Subcutaneous abdominal adipose tissue (tissue), 5 donors: ENCODE measurements around the gene MRTFA.
"Not testable (repeated sequence)": the region's sequence is repeated elsewhere in the genome, so short reads cannot be mapped to it uniquely, and the experiment has no call there.

Source experiments
- H3K27ac ChIP-seq: one replicate; pipeline ENCODE4 v1.7.0; 2013; ENCODE audit warnings: low read depth, mild to moderate bottlenecking, inconsistent platforms, low read length, moderate library complexity
- H3K27me3 ChIP-seq, 5 donors: one replicate each; pipeline ENCODE4 v1.7.0; 2013; ENCODE audit warnings: low read length in 5 of 5, inconsistent platforms in 1 of 5; ENCODE audit not compliant: control insufficient read depth in 5 of 5, insufficient read depth in 4 of 5
- H3K36me3 ChIP-seq, 5 donors: one replicate each; pipeline ENCODE4 v1.7.0; 2013; ENCODE audit warnings: low read length in 5 of 5; ENCODE audit not compliant: control insufficient read depth in 5 of 5, insufficient read depth in 5 of 5
- H3K4me1 ChIP-seq, 5 donors: one replicate each; pipeline ENCODE4 v1.7.0; 2013; ENCODE audit warnings: low read length in 5 of 5, mild to moderate bottlenecking in 3 of 5, moderate library complexity in 1 of 5; ENCODE audit not compliant: control insufficient read depth in 5 of 5, insufficient read depth in 5 of 5
- H3K4me3 ChIP-seq, 5 donors: one replicate each; pipeline ENCODE4 v1.7.0; 2013; ENCODE audit warnings: low read length in 5 of 5, low read depth in 1 of 5
- H3K9ac ChIP-seq, 5 donors: one replicate each; pipeline ENCODE4 v1.7.0; 2013; ENCODE audit warnings: low read length in 5 of 5, mild to moderate bottlenecking in 4 of 5, moderate library complexity in 3 of 5
- H3K9me3 ChIP-seq, 5 donors: one replicate each; pipeline ENCODE4 v1.7.0; 2013; ENCODE audit warnings: low read length in 5 of 5; ENCODE audit not compliant: control insufficient read depth in 5 of 5
- donor health status: healthy.
- donor health status: healthy.
- donor health status: healthy.
- donor health status: healthy.
- donor health status: healthy.

Gene MRTFA

DNA sequence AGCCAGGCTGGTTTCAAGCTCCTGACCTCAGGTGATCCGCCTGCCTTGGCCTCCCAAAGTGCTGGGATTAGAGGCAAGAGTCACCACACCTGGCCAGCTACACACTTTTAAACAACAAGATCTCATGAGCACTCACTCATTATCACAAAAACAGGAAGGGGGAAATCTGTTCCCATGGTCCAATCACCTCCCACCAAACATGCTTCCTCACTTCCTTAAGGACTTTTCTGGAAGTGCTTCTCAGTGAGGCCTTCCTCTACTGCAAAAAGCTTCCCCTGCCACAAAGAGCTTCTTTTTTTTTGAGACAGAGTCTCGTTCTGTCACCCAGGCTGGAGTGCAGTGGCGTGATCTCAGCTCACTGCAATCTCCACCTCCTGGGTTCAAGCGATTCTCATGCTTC is 39.6 kb upstream of the MRTFA start:
- not testable (repeated sequence) for H3K9me3 ChIP-seq, H3K9ac ChIP-seq, H3K27ac ChIP-seq, H3K36me3 ChIP-seq, H3K4me3 ChIP-seq
- Histone ChIP-seq H3K27me3 (peaks cover 15 to 28% (median 24%) of the 10 kb centered on the region in 5 donors), H3K4me1 (peaks cover 0 to 11% (median 9%) of the 10 kb centered on the region in 5 donors)

DNA sequence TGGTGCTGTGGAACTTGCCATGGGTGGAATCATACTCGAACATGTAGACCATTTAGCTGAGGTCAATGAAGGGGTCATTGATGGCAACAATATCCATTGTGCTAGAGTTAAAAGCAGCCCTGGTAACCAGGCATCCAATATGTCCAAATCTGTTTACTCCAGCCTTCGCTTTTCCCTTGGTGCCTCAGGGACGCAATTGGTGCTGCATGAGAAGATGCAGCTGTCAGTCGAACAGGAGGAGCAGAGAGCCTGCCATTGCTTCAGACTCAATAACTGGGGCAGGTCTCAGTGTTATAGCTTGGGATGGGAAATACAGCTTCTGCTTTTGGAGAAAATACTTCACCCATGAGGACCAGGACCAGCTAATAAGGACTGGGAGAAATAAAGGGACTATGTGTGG is 37.8 kb upstream of the MRTFA start:
- H3K36me3 ChIP-seq, result no peaks in the 10 kb centered on the region
- no peaks in the 10 kb centered on the region for H3K9me3 ChIP-seq
- H3K4me3 ChIP-seq, result no peak overlapping the region
- peaks cover 8 to 12% (median 9%) of the 10 kb centered on the region in 5 donors for H3K27me3 ChIP-seq
- H3K27ac ChIP-seq, result no peak overlapping the region
- no peak overlapping the region for H3K9ac ChIP-seq
- H3K4me1 ChIP-seq, result peaks cover 0 to 8% (median 5%) of the 10 kb centered on the region in 5 donors

GRCh38 chr22:40673017-40673416 is 36.5 kb upstream of the MRTFA start:
- no peaks in the 10 kb centered on the region for H3K9me3 ChIP-seq
- H3K9ac ChIP-seq, result no peak overlapping the region
- H3K36me3 ChIP-seq, result no peaks in the 10 kb centered on the region
- H3K27me3 ChIP-seq, result no peaks in the 10 kb centered on the region
- H3K4me1 ChIP-seq, result peaks cover 0 to 3% (median 0%) of the 10 kb centered on the region in 5 donors
- no peak overlapping the region for H3K27ac ChIP-seq
- no peak overlapping the region for H3K4me3 ChIP-seq

DNA sequence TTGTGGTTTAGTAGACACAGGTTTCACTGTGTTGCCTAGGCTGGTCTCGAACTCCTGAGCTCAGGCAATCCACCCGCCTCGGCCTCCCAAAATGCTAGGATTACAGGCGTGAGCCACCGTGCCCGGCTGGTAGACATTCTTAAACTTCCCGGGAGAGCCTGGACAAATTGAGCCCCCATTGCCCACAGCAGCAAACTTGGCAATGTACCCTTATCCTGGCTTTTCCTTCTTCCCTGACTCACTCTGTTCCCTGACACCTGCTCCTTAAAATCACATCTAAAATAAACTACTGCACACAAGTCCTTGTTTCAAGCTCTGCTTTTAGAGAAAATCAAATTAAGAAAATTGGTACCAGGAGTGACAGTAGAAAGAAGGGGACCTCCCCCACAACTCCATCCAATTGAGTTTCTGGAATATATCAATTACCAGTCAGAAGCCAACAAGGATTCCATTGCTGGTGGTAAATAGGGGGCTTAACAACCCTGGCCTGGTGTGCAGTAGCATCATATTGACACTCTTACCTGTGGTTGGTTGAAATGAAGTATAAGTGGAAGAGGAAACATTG is 35.4 kb upstream of the MRTFA start:
- Histone ChIP-seq H3K4me3 (no peak overlapping the region), H3K9ac (no peak overlapping the region), H3K27ac (no peak overlapping the region), H3K4me1 (peaks cover 0 to 3% (median 0%) of the 10 kb centered on the region in 5 donors), H3K27me3 (no peaks in the 10 kb centered on the region), H3K36me3 (no peaks in the 10 kb centered on the region), H3K9me3 (no peaks in the 10 kb centered on the region)

DNA sequence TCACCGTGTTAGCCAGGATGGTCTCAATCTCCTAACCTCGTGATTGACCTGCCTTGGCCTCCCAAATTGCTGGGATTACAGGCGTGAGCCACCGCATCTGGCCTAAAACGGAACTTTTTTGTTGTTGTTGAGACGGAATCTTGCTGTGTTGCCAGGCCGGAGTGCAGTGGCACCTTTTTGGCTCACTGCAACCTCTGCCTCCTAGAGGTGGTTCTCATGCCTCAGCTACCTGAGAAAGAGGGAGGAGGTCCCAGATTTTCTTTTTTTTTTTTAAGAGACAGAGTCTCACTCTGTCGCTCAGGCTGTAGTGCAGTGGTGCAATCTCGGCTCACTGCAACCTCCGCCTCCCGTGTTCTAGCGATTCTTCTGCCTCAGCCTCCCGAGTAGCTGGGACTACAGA is 34.9 kb upstream of the MRTFA start:
- Histone ChIP-seq H3K4me1 (peaks cover 0 to 3% (median 3%) of the 10 kb centered on the region in 5 donors), H3K4me3 (no peak overlapping the region), H3K27ac (no peak overlapping the region), H3K36me3 (no peaks in the 10 kb centered on the region), H3K9me3 (no peaks in the 10 kb centered on the region), H3K9ac (no peak overlapping the region), H3K27me3 (no peaks in the 10 kb centered on the region)

- Histone ChIP-seq H3K4me1 (peaks cover 3 to 14% (median 6%) of the 10 kb centered on the region in 5 donors), H3K27me3 (no peaks in the 10 kb centered on the region), H3K4me3 (no peak overlapping the region), H3K9me3 (no peaks in the 10 kb centered on the region), H3K36me3 (no peaks in the 10 kb centered on the region), H3K9ac (no peak overlapping the region), H3K27ac (no peak overlapping the region)
These were observed 33.5 kb upstream of the MRTFA start for GRCh38 chr22:40670058-40670457.

GRCh38 chr22:40668611-40669411 is 32.3 kb upstream of the MRTFA start:
- H3K9me3 ChIP-seq, result no peaks in the 10 kb centered on the region
- H3K4me1 ChIP-seq, result peaks cover 3 to 19% (median 10%) of the 10 kb centered on the region in 5 donors
- no peak overlapping the region for H3K4me3 ChIP-seq
- no peaks in the 10 kb centered on the region for H3K36me3 ChIP-seq
- no peak overlapping the region for H3K27ac ChIP-seq
- H3K9ac ChIP-seq, result no peak overlapping the region
- no peaks in the 10 kb centered on the region for H3K27me3 ChIP-seq

DNA sequence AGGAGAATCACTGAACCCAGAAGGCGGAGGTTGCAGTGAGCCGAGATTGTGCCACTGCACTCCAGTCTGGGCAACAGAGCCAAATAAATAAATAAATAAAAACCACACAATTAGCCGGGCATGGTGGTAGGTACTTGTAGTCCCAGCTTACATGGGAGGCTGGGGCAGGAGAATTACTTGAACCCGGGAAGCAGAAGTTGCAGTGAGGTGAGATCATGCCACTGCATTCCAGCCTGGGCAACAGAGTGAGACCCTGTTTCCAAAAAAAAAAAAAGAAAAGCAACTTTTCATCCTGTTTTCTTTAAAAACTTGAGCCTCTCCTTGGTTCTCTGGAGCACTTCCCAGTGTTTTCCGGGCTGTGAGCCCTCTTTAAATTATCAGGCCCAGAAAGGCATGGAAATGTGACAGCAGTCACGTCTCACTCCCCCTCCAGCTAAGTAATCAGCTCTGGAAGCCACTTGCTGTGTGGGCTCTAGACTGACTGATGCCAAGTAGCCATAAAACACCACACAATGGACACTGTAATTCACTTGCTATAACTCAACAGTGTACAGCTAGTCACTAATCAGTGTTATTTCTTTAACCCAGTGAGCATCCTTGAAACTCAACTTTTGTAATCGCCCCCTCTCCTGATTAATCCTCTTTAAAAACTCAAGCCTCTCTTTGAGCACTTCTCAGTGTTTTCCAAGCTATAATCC is 29.8 kb upstream of the MRTFA start:
- H3K36me3 ChIP-seq, result no peaks in the 10 kb centered on the region
- H3K4me3 ChIP-seq, result no peak overlapping the region
- H3K27ac ChIP-seq, result no peak overlapping the region
- H3K27me3 ChIP-seq, result no peaks in the 10 kb centered on the region
- peak overlapping the region in 1 of 5 donors; percentile 35 for H3K9ac ChIP-seq
- no peaks in the 10 kb centered on the region for H3K9me3 ChIP-seq
- H3K4me1 ChIP-seq, result peaks cover 3 to 19% (median 9%) of the 10 kb centered on the region in 5 donors

GRCh38 chr22:40665312-40665711 is 28.8 kb upstream of the MRTFA start:
- Histone ChIP-seq H3K4me3 (no peak overlapping the region), H3K4me1 (peaks cover 3 to 19% (median 9%) of the 10 kb centered on the region in 5 donors), H3K27me3 (no peaks in the 10 kb centered on the region), H3K9me3 (no peaks in the 10 kb centered on the region), H3K9ac (no peak overlapping the region), H3K36me3 (no peaks in the 10 kb centered on the region), H3K27ac (peak overlapping the region; percentile 65)

- no peak overlapping the region for H3K9ac ChIP-seq
- no peaks in the 10 kb centered on the region for H3K9me3 ChIP-seq
- no peak overlapping the region for H3K4me3 ChIP-seq
- H3K4me1 ChIP-seq, result peaks cover 0 to 19% (median 9%) of the 10 kb centered on the region in 5 donors
- H3K36me3 ChIP-seq, result no peaks in the 10 kb centered on the region
- no peak overlapping the region for H3K27ac ChIP-seq
- no peaks in the 10 kb centered on the region for H3K27me3 ChIP-seq
These were observed 25.2 kb upstream of the MRTFA start for GRCh38 chr22:40661671-40662070.
